ENCODE measurements around the gene ICOSLG.
"Not testable (repeated sequence)": the region's sequence is repeated elsewhere in the genome, so short reads cannot be mapped to it uniquely, and the experiment has no call there.

Gene ICOSLG

GRCh38 chr21:44220674-44221073 is 20.1 kb downstream of the ICOSLG start:
- not testable (repeated sequence) for DNase-seq

GRCh38 chr21:44218461-44218860 is 22.3 kb downstream of the ICOSLG start:
- DNase-seq = not testable (repeated sequence)

GRCh38 chr21:44211978-44212377 is 28.8 kb downstream of the ICOSLG start:
- DNase-seq = not testable (repeated sequence)

- DNase-seq = not testable (repeated sequence)
Observed at GRCh38 chr21:44211574-44211973, 29.2 kb downstream of the ICOSLG start.

GRCh38 chr21:44207860-44208646 is 32.7 kb downstream of the ICOSLG start:
- DNase-seq = not testable (repeated sequence)

- not testable (repeated sequence) for DNase-seq
Observed at GRCh38 chr21:44206698-44207676, 33.8 kb downstream of the ICOSLG start.

- not testable (repeated sequence) for DNase-seq
Observed at GRCh38 chr21:44206187-44206586, 34.6 kb downstream of the ICOSLG start.

GRCh38 chr21:44202590-44203299 is 38.0 kb downstream of the ICOSLG start:
- DNase-seq = not testable (repeated sequence)

GRCh38 chr21:44199997-44200396 is 40.7 kb downstream of the ICOSLG start:
- DNase-seq = not testable (repeated sequence)

GRCh38 chr21:44199448-44199847 is 41.3 kb downstream of the ICOSLG start:
- no peak for DNase-seq

GRCh38 chr21:44197156-44197516 is 43.6 kb downstream of the ICOSLG start:
- DNase-seq = not testable (repeated sequence)

GRCh38 chr21:44196212-44197155 is 44.3 kb downstream of the ICOSLG start:
- DNase-seq = not testable (repeated sequence)

GRCh38 chr21:44194888-44195287 is 45.9 kb downstream of the ICOSLG start:
- DNase-seq = not testable (repeated sequence)

- DNase-seq = not testable (repeated sequence)
Observed at GRCh38 chr21:44194451-44194850, 46.3 kb downstream of the ICOSLG start.

GRCh38 chr21:44193108-44193507 is 47.6 kb downstream of the ICOSLG start:
- not testable (repeated sequence) for DNase-seq

- DNase-seq = not testable (repeated sequence)
Observed at GRCh38 chr21:44190349-44191271, 50.1 kb downstream of the ICOSLG start.

GRCh38 chr21:44184862-44185261 is 55.9 kb downstream of the ICOSLG start:
- not testable (repeated sequence) for DNase-seq

GRCh38 chr21:44182202-44182601 is 58.5 kb downstream of the ICOSLG start:
- not testable (repeated sequence) for DNase-seq

- not testable (repeated sequence) for DNase-seq
Observed at GRCh38 chr21:44181506-44181905, 59.2 kb downstream of the ICOSLG start.

- DNase-seq = not testable (repeated sequence)
Observed at GRCh38 chr21:44176127-44176526, 64.6 kb downstream of the ICOSLG start.

Data from DMS153 (cell line).